Fibroblast of skin of back (primary cell): ENCODE data around the gene MCFD2. TPM values are rescaled to one million over a fixed set of nuclear protein-coding genes. Genes with fewer than 3 reads are reported as not detected.

Experiments
- DNase-seq: peaks from one replicate; pipeline ENCODE4 v3.0.0-alpha.2; 2013
- polyA plus RNA-seq, 2 experiments: library from polyadenylated mRNA; unstranded; fragments of 120-200 nt; gene quantifications; one replicate each; pipeline ENCODE4 v1.2.1, GENCODE V29; 2013; ENCODE audit not compliant: insufficient read length in 2 of 2

The MCFD2 gene
- 88.4 TPM for polyA plus RNA-seq (2013, experiment 1 of 2; ENCODE audit: insufficient read length)
- polyA plus RNA-seq (2013, experiment 2 of 2; ENCODE audit: insufficient read length), result 69.0 TPM

DNA sequence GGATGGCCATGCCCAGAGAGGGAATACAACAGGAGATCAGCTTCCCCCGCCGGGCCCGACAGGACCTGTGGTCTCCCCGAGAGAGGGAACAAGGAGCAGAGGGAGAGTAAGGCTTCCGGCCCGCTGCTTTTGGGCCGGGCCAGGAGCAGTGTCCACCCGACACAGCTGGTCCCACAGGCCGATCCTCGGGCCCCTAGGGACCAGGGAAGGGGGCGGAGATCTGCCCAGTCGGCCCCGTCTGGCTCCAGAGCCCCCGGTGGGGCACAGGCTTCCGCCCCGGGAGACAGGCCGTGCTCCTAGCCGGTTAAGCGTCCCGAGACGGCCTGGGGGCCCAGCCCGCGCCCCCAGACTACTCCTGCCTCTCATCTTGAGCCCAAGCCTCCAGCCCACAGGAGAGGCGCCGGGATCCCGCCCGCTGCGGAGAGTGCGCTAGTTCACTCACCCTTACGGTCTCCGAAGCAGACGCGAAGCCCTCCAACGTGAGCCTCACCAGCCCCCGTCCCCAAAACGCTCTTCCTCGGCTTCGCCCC, at the start of gene MCFD2:
TSS of gene MCFD2 (minus strand) at position 526 of the 530 bp plus-strand sequence. CDS start 6,635 bp downstream, outside the sequence.
- DNase-seq, result peak; percentile 40

DNA sequence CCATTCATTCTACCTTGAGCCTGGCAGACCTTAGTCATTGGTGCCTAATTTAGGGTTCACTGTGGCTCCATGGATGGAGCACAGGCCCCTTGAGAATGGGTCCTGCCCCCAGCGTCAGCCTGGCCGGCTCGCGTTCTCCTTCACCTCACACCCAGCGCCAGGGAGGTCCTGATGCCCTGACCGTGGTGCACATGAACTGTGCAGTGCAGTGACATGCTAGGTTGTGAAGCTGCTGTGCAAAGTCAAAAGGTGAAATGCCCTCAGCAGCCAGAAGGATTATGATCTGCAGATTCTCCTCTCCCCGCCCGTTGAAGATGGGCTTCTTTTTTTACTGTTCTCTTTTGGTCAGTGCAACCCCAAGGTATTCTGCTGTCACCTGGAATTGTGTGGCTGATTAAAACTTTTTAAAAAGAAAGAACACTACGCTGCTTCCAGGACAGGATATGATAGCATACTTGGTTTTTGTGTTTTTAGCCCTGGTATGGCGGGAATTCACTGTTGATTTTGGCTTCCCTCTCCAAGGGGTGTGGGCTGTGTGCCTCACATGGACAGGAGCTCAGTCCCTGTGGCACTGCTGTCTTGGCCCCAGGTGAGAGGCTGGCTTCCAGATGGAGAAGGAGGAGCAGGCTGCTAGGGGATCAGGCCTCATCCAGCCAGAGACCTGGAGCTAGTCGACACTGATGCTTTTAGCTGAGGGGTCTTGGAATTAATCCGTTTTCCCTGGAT, 49.4 kb upstream of the MCFD2 start:
- peak; percentile 77 for DNase-seq

DNA sequence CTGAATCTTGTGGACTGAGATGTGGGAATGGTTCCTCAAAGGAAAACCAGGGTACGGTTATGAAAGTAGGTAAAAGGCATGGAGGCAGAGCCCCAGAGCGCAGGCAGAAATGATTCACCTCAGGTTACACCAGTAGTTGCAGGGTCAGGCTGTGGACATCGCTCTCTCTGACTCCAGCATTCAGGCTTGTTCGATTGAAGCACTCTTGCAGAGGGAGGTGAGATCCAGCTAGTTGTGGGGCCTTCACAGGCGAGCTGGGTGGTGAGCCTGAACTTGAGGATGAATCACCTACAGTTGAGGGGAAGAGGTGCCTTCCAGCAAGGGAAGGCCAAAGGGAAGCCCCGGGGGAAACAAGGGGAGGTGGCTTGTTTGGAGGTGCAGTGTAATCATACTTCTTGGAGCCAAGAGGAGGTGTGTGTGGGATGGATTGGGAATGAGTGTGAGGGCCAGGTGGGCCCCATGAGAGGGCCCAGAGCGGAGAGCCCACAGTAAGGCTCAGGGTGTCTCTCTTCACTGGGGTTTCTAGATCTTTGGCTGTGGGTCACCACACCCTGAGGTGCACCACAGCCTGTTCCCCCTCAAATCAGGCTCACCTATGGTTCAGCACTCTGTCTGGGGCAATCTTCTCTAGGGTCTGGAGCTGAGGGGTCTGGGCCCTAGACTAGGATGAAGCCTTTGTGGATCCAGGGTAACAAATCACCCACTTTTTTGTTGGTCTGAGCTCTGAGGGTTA, 48.5 kb upstream of the MCFD2 start:
- DNase-seq, result no peak

- no peak for DNase-seq
Measured at GRCh38 chr2:46963210-46963609, 47.6 kb upstream of the MCFD2 start.

DNA sequence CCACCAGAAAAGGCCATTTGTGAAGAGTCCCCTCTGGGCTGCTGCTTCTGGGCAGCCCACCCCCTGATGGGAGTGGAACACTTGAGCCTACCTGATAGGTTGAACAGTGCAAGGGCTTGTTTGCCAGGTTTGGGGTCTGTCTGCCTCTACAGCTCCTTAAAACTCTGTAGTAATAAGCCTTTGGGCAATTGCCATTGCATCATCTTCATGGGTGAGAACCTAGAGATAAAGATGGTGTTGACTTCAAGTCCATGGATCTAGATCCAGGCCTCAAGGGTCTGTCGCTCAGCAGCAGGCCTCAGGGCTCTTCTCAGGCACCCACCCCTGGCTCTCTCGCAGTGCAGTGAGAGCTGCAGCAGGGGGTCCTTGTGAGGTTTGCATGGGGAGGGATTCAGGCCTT, 47.1 kb upstream of the MCFD2 start:
- no peak for DNase-seq

DNA sequence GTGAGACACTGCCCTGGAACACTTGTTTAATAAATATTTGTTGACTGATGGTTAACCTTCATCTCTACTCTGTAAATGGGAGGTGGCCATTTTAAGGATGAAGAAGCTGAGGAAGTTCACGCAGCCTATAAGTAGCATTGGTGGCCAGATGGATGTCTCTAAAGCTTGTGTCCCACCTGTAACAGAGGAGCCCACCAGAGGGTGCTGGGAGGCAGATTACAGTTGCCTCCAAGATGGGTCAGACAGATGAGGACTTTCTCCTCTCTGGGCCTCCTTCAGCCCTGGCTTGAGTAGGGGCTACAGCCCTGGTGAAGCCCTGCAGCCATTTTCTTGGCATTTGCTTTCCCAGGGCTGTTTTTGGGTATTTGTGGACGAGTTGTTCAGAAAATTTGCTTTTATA, 45.0 kb upstream of the MCFD2 start:
- DNase-seq, result no peak

GRCh38 chr2:46958431-46959017, 42.9 kb upstream of the MCFD2 start:
- no peak for DNase-seq

DNA sequence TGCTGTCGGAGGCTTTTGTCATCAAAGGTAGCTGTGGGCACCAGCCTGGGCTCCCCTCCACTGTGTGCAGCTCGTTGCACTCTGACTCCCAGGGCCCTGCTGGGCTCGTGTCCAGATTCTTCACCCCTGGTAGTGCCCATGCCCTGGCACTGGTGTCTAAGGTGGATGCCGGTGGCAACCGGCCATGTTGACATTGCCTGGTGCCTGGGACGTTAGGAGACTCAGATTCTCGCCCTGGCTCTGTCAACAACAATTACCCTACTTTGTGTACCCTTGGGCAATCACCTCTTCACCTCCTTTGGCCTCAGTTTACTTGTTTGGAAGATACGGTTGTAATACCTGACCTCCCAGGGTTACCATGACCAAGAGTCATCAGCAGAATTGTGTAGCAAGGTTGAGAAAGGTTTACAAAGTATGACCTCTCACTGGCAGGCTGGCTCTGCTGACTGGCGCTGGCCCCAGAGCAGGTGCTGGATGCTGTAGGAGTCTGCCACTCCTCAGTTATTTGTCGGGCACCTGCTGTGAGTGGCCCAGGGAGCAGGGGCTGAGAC, 41.5 kb upstream of the MCFD2 start:
- DNase-seq, result no peak

- DNase-seq, result no peak
Measured at GRCh38 chr2:46955764-46956163, 40.2 kb upstream of the MCFD2 start.

DNA sequence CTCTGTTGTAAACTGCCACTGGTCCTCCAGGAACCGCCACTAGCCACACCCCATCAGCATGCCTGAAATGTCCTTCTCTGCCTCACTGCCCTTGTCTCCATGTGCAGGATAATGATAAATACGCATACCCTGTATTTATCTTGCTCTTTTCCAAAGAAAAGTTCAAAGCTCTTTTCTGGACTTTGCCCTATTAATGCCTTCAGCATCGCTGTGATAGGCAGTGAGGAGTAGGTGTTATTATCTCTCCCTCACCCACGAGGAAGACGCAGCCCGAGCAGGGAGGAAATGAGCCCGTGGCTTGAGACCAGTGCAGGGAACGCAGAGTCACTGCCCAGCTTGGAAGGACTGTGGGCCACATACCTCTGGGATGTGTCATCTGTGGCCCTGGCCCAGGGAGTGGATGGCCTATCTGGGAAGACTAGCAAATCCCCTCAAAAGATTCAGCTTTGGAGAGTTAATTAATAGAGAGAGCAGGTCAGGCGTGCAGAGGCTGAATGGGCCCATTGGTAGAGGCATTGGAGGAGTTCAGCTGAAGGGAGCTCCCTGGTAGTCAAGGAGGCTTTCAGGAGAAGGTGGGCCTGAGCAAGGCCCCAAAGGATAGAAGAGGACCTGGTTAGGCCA, 39.5 kb upstream of the MCFD2 start:
- peak; percentile 95 for DNase-seq

DNA sequence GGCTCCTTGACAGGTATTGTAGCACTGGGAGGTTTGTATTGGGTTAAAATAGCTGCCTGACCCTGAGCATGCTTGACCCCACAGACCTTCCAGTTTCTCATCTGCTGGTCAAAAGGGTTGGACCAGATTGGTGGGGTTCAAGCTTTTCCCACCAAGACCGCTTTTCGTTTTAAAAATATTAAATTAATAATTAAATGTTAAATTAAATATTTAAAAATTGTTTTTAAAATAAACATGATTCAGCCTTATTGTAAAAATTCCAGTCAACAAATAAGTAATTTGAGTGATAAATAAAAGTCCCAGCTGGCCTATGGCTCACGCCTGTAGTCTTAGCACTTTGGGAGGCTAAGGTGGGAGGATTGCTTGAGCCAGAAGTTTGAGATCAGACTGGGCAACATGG, 36.6 kb upstream of the MCFD2 start:
- no peak for DNase-seq

DNA sequence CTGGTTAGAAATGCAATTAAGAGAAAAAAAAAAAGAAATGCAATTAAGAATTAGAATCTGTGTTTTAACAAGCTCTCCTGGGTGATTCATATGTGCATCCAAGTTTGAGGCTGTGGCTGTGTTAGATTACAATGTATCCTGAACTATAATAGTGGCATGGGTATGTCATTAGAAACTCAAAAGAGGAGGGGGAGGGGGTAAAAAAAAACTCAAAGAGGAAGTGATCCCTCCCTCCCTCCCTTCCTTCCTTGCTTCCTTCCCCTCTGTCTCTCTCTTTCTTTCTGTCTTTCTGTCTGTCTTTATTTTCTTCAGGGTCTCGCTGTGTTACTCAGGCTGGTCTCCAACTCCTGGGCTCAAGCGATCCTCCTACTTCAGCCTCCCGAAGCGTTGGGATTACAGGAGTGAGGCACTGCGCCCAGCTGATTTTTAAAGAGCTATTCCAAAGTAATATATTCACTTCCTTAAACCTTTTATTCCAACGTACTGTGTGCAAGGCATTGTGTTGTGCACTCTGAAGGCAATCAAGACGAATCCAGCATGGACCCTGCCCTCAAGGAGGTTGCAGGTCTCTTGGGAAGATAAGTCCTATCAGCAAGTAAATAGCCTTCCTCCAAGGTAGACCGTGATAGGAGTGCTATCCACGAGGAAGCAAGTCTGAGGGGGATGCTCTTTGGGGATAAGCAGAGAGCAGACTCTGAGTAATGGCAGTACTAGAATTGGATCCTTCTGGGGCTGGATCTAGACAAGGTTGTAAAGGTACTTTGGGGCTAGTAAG, 35.9 kb upstream of the MCFD2 start:
- DNase-seq, result no peak

DNA sequence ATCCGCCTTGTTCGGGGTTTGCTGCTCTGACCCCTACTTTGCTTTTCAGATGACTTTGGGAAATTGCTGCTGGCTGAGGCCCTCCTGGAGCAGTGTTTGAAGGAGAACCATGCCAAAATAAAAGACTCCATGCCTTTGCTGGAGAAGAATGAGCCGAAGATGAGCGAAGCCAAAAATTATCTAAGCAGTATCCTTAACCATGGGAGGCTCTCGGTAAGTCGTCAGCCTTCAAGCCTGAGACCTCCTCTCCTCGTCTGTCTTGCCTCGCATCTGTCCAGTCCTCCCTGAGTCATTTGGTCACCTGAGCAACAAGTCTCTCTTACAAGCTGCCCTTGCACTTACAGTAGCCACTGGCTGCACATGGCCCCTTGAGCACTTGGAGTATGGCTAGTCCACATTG, 34.7 kb upstream of the MCFD2 start:
- no peak for DNase-seq

GRCh38 chr2:46947841-46948240, 32.2 kb upstream of the MCFD2 start:
- no peak for DNase-seq

GRCh38 chr2:46945671-46946070, 30.1 kb upstream of the MCFD2 start:
- no peak for DNase-seq

GRCh38 chr2:46943881-46944798, 28.5 kb upstream of the MCFD2 start:
- no peak for DNase-seq

- DNase-seq, result no peak
Measured at GRCh38 chr2:46942891-46943626, 27.5 kb upstream of the MCFD2 start.

DNA sequence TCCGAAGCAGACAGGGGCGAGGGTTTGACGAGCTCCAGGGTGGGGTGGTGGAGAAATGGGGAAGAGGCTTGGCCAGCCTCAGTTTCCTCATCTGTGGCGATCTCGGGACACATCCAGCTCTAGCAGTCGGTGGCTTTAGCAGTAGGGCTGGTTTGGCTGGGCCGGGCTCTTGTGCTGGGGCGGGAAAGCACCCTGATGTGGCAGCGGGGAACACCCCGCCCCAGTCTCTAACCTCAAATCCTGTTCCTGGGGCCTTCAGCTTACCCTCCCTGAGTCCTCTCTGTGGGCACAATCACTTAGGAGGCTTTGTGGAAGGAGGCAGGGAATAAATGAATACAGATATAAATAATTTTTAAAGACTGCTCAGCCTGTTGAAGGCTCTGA, 26.5 kb upstream of the MCFD2 start:
- no peak for DNase-seq

DNA sequence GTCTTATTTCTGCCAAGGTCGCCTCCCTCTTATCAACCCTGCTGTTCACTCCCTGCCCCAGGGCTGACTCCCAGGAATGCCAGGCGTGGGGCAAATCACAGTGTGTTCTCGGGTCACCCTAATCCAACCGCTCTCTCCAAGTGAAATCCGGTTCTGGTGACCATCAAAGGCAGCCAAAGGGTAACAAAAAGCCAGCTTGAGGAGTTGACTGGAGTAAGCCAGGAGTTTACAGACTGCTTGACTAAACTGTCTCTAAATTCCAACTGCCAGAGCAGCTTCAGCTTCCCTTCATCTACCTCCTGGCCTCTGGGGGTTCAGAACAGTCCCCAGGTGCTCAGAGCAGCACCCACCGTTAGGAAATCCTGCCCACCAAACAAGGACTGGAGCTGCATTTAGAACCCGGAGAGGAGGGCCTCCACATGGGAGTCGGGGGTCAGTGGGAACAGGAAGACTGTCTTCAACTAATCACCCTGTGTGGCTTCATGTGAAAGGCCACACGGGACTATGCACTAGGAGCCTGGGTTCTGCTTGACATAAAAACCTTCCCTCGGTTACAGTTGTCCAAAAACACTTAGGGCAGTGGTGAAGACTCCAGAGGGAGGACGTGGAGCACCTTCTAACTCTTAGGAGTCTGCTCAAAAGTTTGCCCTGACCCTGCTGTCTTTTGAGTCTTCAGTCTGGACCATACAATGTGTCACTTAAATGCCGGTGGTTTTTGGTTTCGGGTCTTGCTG, 24.2 kb upstream of the MCFD2 start:
- DNase-seq, result no peak
